ENCODE measurements around the gene COPE. TPM values are rescaled to one million over a fixed set of nuclear protein-coding genes. Genes with fewer than 3 reads are reported as not detected.

The COPE gene
- total RNA-seq, 1 experiment from 2014 or later = 221 TPM

- BruUV-seq (replicated peaks) = no TSS peak
- intact Hi-C loops (cut with micrococcal nuclease; ENCODE audit: unreplicated experiment) = no loop called here
- peaks cover 58% of the 10 kb centered on the region; the same call in 1 of the 2 replicates for H3F3A ChIP-seq (ENCODE audit: insufficient read depth, low read depth)
- DNase-seq = no peak
- H2AFZ ChIP-seq = no peak overlapping the region
- H3K36me3 ChIP-seq (ENCODE audit: low read depth) = peaks cover 7% of the 10 kb centered on the region
- peaks cover 34% of the 10 kb centered on the region for H4K20me1 ChIP-seq (ENCODE audit: insufficient read depth)
- H3K9me2 ChIP-seq (ENCODE audit: insufficient read depth) = no peaks in the 10 kb centered on the region
- H3K4me1 ChIP-seq (replicated peaks; ENCODE audit: insufficient read depth) = no peaks in the 10 kb centered on the region
- H3K4me3 ChIP-seq = no peak overlapping the region
- H3K9me3 ChIP-seq (ENCODE audit: insufficient read depth, low read depth) = no peaks in the 10 kb centered on the region
- ChIA-PET CTCF (no interaction called here), POLR2A (ENCODE audit: unreplicated experiment) (no interaction called here)
- no peaks in the 10 kb centered on the region for H3K79me2 ChIP-seq (ENCODE audit: low read depth)
- no peak overlapping the region for H3K4me2 ChIP-seq
- no peak overlapping the region for H3K27ac ChIP-seq
- no peaks in the 10 kb centered on the region for H3K27me3 ChIP-seq (ENCODE audit: insufficient read depth, low read depth)
- TF ChIP-seq CTCF (conservative IDR thresholded peaks at IDR 0.05) = no peak
- TF ChIP-seq EZH2 (IDR thresholded peaks at IDR 0.05; ENCODE audit: low read depth) = no peak
Measured at GRCh38 chr19:18870531-18871172, 48.5 kb downstream of the COPE start.

- CTCF ChIA-PET = no interaction called here
- Histone ChIP-seq H3K9me3 (ENCODE audit: insufficient read depth, low read depth) (no peaks in the 10 kb centered on the region), H3K79me2 (ENCODE audit: low read depth) (no peaks in the 10 kb centered on the region), H4K20me1 (ENCODE audit: insufficient read depth) (peaks cover 39% of the 10 kb centered on the region), H3K27ac (no peak overlapping the region), H3K4me1 (replicated peaks; ENCODE audit: insufficient read depth) (no peaks in the 10 kb centered on the region), H3K27me3 (ENCODE audit: insufficient read depth, low read depth) (no peaks in the 10 kb centered on the region), H3K4me3 (no peak overlapping the region), H3K9me2 (ENCODE audit: insufficient read depth) (no peaks in the 10 kb centered on the region), H2AFZ (no peak overlapping the region), H3K36me3 (ENCODE audit: low read depth) (peaks cover 14% of the 10 kb centered on the region), H3K4me2 (no peak overlapping the region), H3F3A (ENCODE audit: insufficient read depth, low read depth) (peaks cover 57% of the 10 kb centered on the region; the same call in 1 of the 2 replicates)
- POLR2A ChIA-PET (ENCODE audit: unreplicated experiment) = no interaction called here
- no peak for DNase-seq
- intact Hi-C loops (cut with micrococcal nuclease; ENCODE audit: unreplicated experiment) = no loop called here
- no TSS peak for BruUV-seq (replicated peaks)
- no peak for TF ChIP-seq EZH2 (IDR thresholded peaks at IDR 0.05; ENCODE audit: low read depth)
- no peak for TF ChIP-seq CTCF (conservative IDR thresholded peaks at IDR 0.05)
Measured at GRCh38 chr19:18869781-18870530, 49.2 kb downstream of the COPE start.

- BruUV-seq (replicated peaks) = no TSS peak
- intact Hi-C loops (cut with micrococcal nuclease; ENCODE audit: unreplicated experiment) = no loop called here
- Histone ChIP-seq H3K9me3 (ENCODE audit: insufficient read depth, low read depth) (no peaks in the 10 kb centered on the region), H3K4me2 (no peak overlapping the region), H3K4me3 (no peak overlapping the region), H3F3A (ENCODE audit: insufficient read depth, low read depth) (peaks cover 53% of the 10 kb centered on the region; the same call in 1 of the 2 replicates), H3K27me3 (ENCODE audit: insufficient read depth, low read depth) (no peaks in the 10 kb centered on the region), H4K20me1 (ENCODE audit: insufficient read depth) (peaks cover 39% of the 10 kb centered on the region), H2AFZ (no peak overlapping the region), H3K9me2 (ENCODE audit: insufficient read depth) (no peaks in the 10 kb centered on the region), H3K79me2 (ENCODE audit: low read depth) (no peaks in the 10 kb centered on the region), H3K27ac (no peak overlapping the region), H3K4me1 (replicated peaks; ENCODE audit: insufficient read depth) (no peaks in the 10 kb centered on the region), H3K36me3 (ENCODE audit: low read depth) (peaks cover 16% of the 10 kb centered on the region)
- CTCF ChIA-PET = no interaction called here
- no peak for DNase-seq
- no peak for TF ChIP-seq CTCF (conservative IDR thresholded peaks at IDR 0.05)
- no peak for TF ChIP-seq EZH2 (IDR thresholded peaks at IDR 0.05; ENCODE audit: low read depth)
- POLR2A ChIA-PET (ENCODE audit: unreplicated experiment) = no interaction called here
Measured at GRCh38 chr19:18869023-18869618, 50.1 kb downstream of the COPE start.

Data from PC-9 (cell line).